DND-41 (cell line): Measurements from ENCODE around the gene FBXO9.

ENCODE experiments used
- ATAC-seq: fragments of 200-7000 bp; cut with Tn5 transposase; 3 replicates; pipeline ENCODE4 v1.9.1; 2021; ENCODE audit warnings: low read depth; ENCODE audit not compliant: insufficient read depth
- DNase-seq: peaks from one replicate; pipeline ENCODE4 v3.0.0-alpha.2; 2020
- H2AFZ ChIP-seq: 2 replicates; pipeline ENCODE4 v1.6.0; 2012; ENCODE audit warnings: low read depth, low read length
- H3K27ac ChIP-seq: 2 replicates; pipeline ENCODE4 v1.5.1; 2012; ENCODE audit warnings: low read length, inconsistent platforms
- H3K27me3 ChIP-seq: fragments of 200-600 bp; sonication (generic); 2 replicates; pipeline ENCODE4 v1.6.0; 2012; ENCODE audit warnings: low read length, mild to moderate bottlenecking, inconsistent platforms; ENCODE audit not compliant: insufficient read depth, poor library complexity
- H3K36me3 ChIP-seq: 2 replicates; pipeline ENCODE4 v1.5.1; 2012; ENCODE audit warnings: low read length, inconsistent platforms; ENCODE audit not compliant: insufficient read depth
- H3K4me1 ChIP-seq: 2 replicates; pipeline ENCODE4 v1.5.1; 2012; ENCODE audit warnings: mild to moderate bottlenecking, low read length; ENCODE audit not compliant: insufficient read depth
- H3K4me2 ChIP-seq: 2 replicates; pipeline ENCODE4 v1.6.0; 2012; ENCODE audit warnings: mild to moderate bottlenecking, moderate library complexity, low read length, inconsistent platforms; ENCODE audit not compliant: insufficient read depth
- H3K4me3 ChIP-seq, 2 experiments: fragments of 200-600 bp in 1 of 2; shearing (Covaris generic) in 1 of 2; 2 replicates each; pipeline ENCODE4 v1.5.1; 2012 to 2016; ENCODE audit warnings: inconsistent platforms in 2 of 2, low read length in 2 of 2, mild to moderate bottlenecking in 2 of 2, low read depth in 1 of 2, moderate library complexity in 1 of 2
- H3K79me2 ChIP-seq: 2 replicates; pipeline ENCODE4 v1.6.0; 2012; ENCODE audit warnings: low read length, inconsistent platforms; ENCODE audit not compliant: insufficient read depth
- H3K9ac ChIP-seq: 2 replicates; pipeline ENCODE4 v1.6.0; 2012; ENCODE audit warnings: low read depth, mild to moderate bottlenecking, inconsistent platforms, low read length, moderate library complexity
- H3K9me3 ChIP-seq: 2 replicates; pipeline ENCODE4 v1.5.1; 2012; ENCODE audit warnings: low read length, moderate library complexity, mild to moderate bottlenecking, inconsistent platforms; ENCODE audit not compliant: insufficient read depth, severe bottlenecking
- H4K20me1 ChIP-seq: 2 replicates; pipeline ENCODE4 v1.6.0; 2012; ENCODE audit warnings: low read length; ENCODE audit not compliant: insufficient read depth
- CTCF ChIP-seq: IDR thresholded peaks from 2 replicates; pipeline ENCODE4 v1.5.1; 2012; ENCODE audit warnings: borderline replicate concordance, low read length, moderate library complexity, mild to moderate bottlenecking; ENCODE audit not compliant: poor library complexity, severe bottlenecking; ENCODE audit errors: extremely low read depth
- EZH2 ChIP-seq: IDR thresholded peaks from 3 replicates; pipeline ENCODE4 v1.6.1; 2012; ENCODE audit warnings: borderline replicate concordance, low read depth, mild to moderate bottlenecking, moderate library complexity, low read length, inconsistent platforms; ENCODE audit not compliant: severe bottlenecking

FBXO9 gene

GRCh38 chr6:53080813-53081212 lies 15.6 kb downstream of the FBXO9 start:
- DNase-seq: no peak
- H3K4me3 ChIP-seq: no peak overlapping the region
- no peaks in the 10 kb centered on the region for H3K79me2 ChIP-seq
- H3K27ac ChIP-seq: no peak overlapping the region
- no peaks in the 10 kb centered on the region for H3K9me3 ChIP-seq
- no peak for ATAC-seq
- H3K4me2 ChIP-seq: no peak overlapping the region
- no peak overlapping the region for H2AFZ ChIP-seq
- no peaks in the 10 kb centered on the region for H4K20me1 ChIP-seq
- no peak overlapping the region for H3K9ac ChIP-seq
- no peaks in the 10 kb centered on the region for H3K27me3 ChIP-seq
- H3K36me3 ChIP-seq: peaks cover 91% of the 10 kb centered on the region
- no peaks in the 10 kb centered on the region for H3K4me1 ChIP-seq
- no peak for TF ChIP-seq EZH2
- no peak for TF ChIP-seq CTCF

- no peak for TF ChIP-seq EZH2
- no peak for TF ChIP-seq CTCF
- Histone ChIP-seq H3K36me3 (peaks cover 88% of the 10 kb centered on the region), H3K9ac (no peak overlapping the region), H3K79me2 (no peaks in the 10 kb centered on the region), H2AFZ (no peak overlapping the region), H3K4me1 (no peaks in the 10 kb centered on the region), H3K4me2 (no peak overlapping the region), H3K27me3 (no peaks in the 10 kb centered on the region), H3K4me3 (no peak overlapping the region), H4K20me1 (no peaks in the 10 kb centered on the region), H3K27ac (no peak overlapping the region), H3K9me3 (no peaks in the 10 kb centered on the region)
- ATAC-seq: no peak
- DNase-seq: no peak
These were observed 21.1 kb downstream of the FBXO9 start for GRCh38 chr6:53086302-53086701.

- H3K79me2 ChIP-seq: no peaks in the 10 kb centered on the region
- no peaks in the 10 kb centered on the region for H3K9me3 ChIP-seq
- H3K27ac ChIP-seq: no peak overlapping the region
- H3K9ac ChIP-seq: no peak overlapping the region
- no peaks in the 10 kb centered on the region for H4K20me1 ChIP-seq
- no peak overlapping the region for H3K4me2 ChIP-seq
- DNase-seq: no peak
- no peak overlapping the region for H3K4me3 ChIP-seq
- TF ChIP-seq EZH2 (no peak), CTCF (no peak)
- H3K4me1 ChIP-seq: no peaks in the 10 kb centered on the region
- ATAC-seq: no peak
- H3K36me3 ChIP-seq: peaks cover 87% of the 10 kb centered on the region
- H2AFZ ChIP-seq: no peak overlapping the region
- no peaks in the 10 kb centered on the region for H3K27me3 ChIP-seq
These were observed 24.7 kb downstream of the FBXO9 start for GRCh38 chr6:53089948-53090347.

GRCh38 chr6:53090576-53090975 lies 25.4 kb downstream of the FBXO9 start:
- Histone ChIP-seq H3K27ac (no peak overlapping the region), H3K27me3 (no peaks in the 10 kb centered on the region), H4K20me1 (no peaks in the 10 kb centered on the region), H3K4me1 (no peaks in the 10 kb centered on the region), H3K79me2 (no peaks in the 10 kb centered on the region), H3K4me2 (no peak overlapping the region), H3K36me3 (peaks cover 87% of the 10 kb centered on the region), H3K4me3 (no peak overlapping the region), H3K9me3 (no peaks in the 10 kb centered on the region), H2AFZ (no peak overlapping the region), H3K9ac (no peak overlapping the region)
- no peak for TF ChIP-seq EZH2
- no peak for TF ChIP-seq CTCF
- ATAC-seq (no peak), DNase-seq (no peak)
